Ascending aorta (tissue), 2 donors: ENCODE measurements around the gene MYL6B. TPM values are rescaled to one million over a fixed set of nuclear protein-coding genes. Genes with fewer than 3 reads are reported as not detected.

Source experiments
- DNase-seq, 2 donors: peaks; one replicate each; pipeline ENCODE4 v3.0.0-alpha.2; 2019; ENCODE audit warnings: low spot score in 2 of 2
- H3K27ac ChIP-seq, 2 donors: fragments of 200-600 bp; sonication (generic); one replicate each; pipeline ENCODE4 v1.5.1; 2016 to 2017; ENCODE audit warnings: mild to moderate bottlenecking in 1 of 2
- H3K27me3 ChIP-seq: fragments of 200-600 bp; sonication (generic); one replicate; pipeline ENCODE4 v1.5.1; 2017
- H3K36me3 ChIP-seq, 2 donors: fragments of 200-600 bp; sonication (generic); one replicate each; pipeline ENCODE4 v1.5.1; 2016
- H3K4me1 ChIP-seq, 2 donors: fragments of 200-600 bp; sonication (generic); one replicate each; pipeline ENCODE4 v1.5.1; 2016 to 2017; ENCODE audit warnings: mild to moderate bottlenecking in 1 of 2
- H3K4me3 ChIP-seq, 2 donors: fragments of 200-600 bp; sonication (generic); one replicate each; pipeline ENCODE4 v1.5.1; 2016 to 2017; ENCODE audit warnings: mild to moderate bottlenecking in 1 of 2
- H3K9me3 ChIP-seq, 2 donors: fragments of 200-600 bp; sonication (generic); one replicate each; pipeline ENCODE4 v1.5.1; 2016
- CTCF ChIP-seq, 3 experiments: fragments of 200-600 bp in 2 of 3; fragments of 450-650 bp in 1 of 3; sonication (generic) in 2 of 3; IDR thresholded peaks; one replicate each; pipeline ENCODE4 v1.5.1; 2016 to 2019; ENCODE audit warnings: antibody characterized with exemption in 3 of 3, mild to moderate bottlenecking in 1 of 3, moderate library complexity in 1 of 3
- intact Hi-C: fragments of 100-400 bp; cut with DNase I; formaldehyde crosslinking; loops from one replicate; pipeline ENCODE4 v1.15.1; 2023
- total RNA-seq: library from RNA; depleted of rRNA; stranded (reverse); fragments of >200 nt; gene quantifications from one replicate; pipeline ENCODE4 v1.1.0, GENCODE V29; 2016

The MYL6B gene
- total RNA-seq, 1 donor from 2014 or later = 53.6 TPM

GRCh38 chr12:56129942-56130495 is 22.4 kb upstream of the MYL6B start:
- no peak for TF ChIP-seq CTCF (IDR thresholded peaks at IDR 0.05)

GRCh38 chr12:56130876-56131275 is 21.5 kb upstream of the MYL6B start:
- H3K9me3 ChIP-seq = no peaks in the 10 kb centered on the region
- no peak for DNase-seq
- no peak overlapping the region for H3K4me3 ChIP-seq
- TF ChIP-seq CTCF (IDR thresholded peaks at IDR 0.05) = no peak
- peak overlapping the region; percentile 87 to 88 for H3K27ac ChIP-seq
- H3K36me3 ChIP-seq = peaks cover 51 to 52% of the 10 kb centered on the region in 2 donors
- intact Hi-C loops = no loop called here
- H3K4me1 ChIP-seq = peaks cover 9 to 21% of the 10 kb centered on the region in 2 donors
- H3K27me3 ChIP-seq = no peaks in the 10 kb centered on the region

More at GRCh38 chr12:56129942-56130495, 22.4 kb upstream of the MYL6B start:
- Histone ChIP-seq H3K27me3 (no peaks in the 10 kb centered on the region), H3K9me3 (no peaks in the 10 kb centered on the region), H3K36me3 (peaks cover 42 to 45% of the 10 kb centered on the region in 2 donors), H3K4me3 (peak overlapping the region; percentile 73 to 80), H3K27ac (peak overlapping the region; percentile 87 to 88), H3K4me1 (peaks cover 9 to 21% of the 10 kb centered on the region in 2 donors)
- intact Hi-C loops = loop anchor here (5.0 kb wide), 1 partner anchor 957 kb away; the partner anchor contains the start of gene NAB2
- no peak for DNase-seq

GRCh38 chr12:56134897-56135296 is 17.5 kb upstream of the MYL6B start:
- no peak overlapping the region for H3K27ac ChIP-seq
- intact Hi-C loops = no loop called here
- no peaks in the 10 kb centered on the region for H3K27me3 ChIP-seq
- no peak for DNase-seq
- no peaks in the 10 kb centered on the region for H3K9me3 ChIP-seq
- peaks cover 0 to 4% of the 10 kb centered on the region in 2 donors for H3K4me1 ChIP-seq
- TF ChIP-seq CTCF (IDR thresholded peaks at IDR 0.05) = no peak
- no peak overlapping the region for H3K4me3 ChIP-seq
- H3K36me3 ChIP-seq = peaks cover 88 to 91% of the 10 kb centered on the region in 2 donors

- H3K36me3 ChIP-seq = peaks cover 91 to 99% of the 10 kb centered on the region in 2 donors
- no peak for DNase-seq
Measured at GRCh38 chr12:56137853-56138571, 14.4 kb upstream of the MYL6B start.

More at GRCh38 chr12:56137853-56138571, 14.4 kb upstream of the MYL6B start:
- no peaks in the 10 kb centered on the region for H3K9me3 ChIP-seq
- H3K27me3 ChIP-seq = no peaks in the 10 kb centered on the region
- TF ChIP-seq CTCF (IDR thresholded peaks at IDR 0.05) = no peak
- intact Hi-C loops = no loop called here
- H3K27ac ChIP-seq = no peak overlapping the region
- H3K4me3 ChIP-seq = no peak overlapping the region
- H3K4me1 ChIP-seq = no peaks in the 10 kb centered on the region
